ENCODE measurements around the gene SP2.

Gene SP2

DNA sequence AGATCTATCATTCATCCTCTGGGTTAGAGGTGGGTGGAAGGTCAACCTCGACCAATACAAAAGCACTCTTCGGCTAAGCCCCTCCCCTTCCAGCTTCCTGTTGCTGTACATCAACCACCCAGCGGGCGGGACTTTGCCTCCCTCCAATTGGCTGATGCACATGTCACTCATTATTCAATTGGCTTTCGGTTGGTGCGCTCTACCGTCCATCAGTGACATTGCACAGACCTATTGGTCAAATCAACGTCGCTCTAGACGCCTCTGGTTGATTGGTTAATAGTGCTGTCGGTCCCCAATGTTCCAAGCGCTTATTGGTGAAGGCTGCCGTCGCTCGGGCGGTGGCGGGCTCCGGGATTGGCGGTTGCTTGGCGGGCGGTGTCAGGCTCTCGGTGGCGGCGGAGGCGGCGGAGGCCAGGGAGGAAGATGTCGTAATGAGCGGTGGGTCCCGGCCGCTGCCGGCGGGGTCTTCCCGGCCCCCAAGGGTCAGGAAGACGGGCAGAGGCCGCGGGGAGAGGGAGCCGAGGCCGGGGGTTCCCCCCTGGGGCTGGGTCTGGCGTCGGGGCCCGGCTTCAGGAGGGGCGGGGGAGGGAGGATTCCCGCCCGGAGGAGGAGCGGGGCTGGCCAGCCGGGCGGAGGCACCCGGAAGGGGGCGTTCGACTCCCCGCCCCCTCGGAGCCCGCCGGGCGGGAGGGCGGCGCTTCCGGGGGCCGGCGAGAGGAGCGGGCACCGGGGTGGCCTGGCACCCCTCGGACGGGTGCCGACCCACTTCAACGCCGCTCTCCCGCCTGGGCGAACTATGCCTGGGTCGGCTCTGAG lies at the start of gene SP2:
Gene SP2, plus strand, starts transcription at position 381 of the 816 bp plus-strand sequence. Its CDS starts 51 bp downstream, at position 432.
- DNase-seq (ENCODE audit: low spot score) = peak; percentile 100

DNA sequence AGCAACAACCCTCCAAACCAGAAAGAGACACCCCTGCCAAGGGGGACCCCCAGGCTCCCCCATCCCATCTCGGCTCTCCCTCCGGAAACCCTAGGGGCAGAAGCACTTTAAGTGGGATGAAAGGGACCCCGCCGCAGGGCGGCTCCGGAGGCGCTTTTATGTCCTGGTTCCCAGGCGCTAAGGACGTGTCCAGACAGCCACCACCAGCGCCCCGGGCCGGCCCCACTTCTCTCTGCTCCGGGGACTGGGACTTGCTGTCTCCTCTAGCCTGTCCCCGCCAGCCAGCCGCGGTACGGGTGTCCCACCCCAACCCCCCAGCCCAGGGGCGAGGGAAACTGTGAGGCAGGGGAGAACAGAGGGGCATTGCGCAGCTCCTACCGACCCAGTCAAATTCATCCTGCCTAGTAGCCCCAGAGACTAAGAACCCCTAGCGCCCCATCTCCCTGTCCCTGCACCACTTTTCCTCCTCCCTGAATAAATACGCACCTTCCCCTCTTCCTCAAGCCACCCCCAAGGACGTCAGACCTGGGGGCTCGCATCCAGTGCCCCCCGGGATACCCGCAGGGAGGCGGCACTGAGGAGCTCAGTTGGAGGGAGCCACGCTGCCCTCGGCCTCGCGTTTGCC lies 49.2 kb upstream of the SP2 start:
- DNase-seq (ENCODE audit: low spot score) = no peak

GRCh38 chr17:47847341-47848197 lies 48.5 kb upstream of the SP2 start:
- no peak for DNase-seq (ENCODE audit: low spot score)

DNA sequence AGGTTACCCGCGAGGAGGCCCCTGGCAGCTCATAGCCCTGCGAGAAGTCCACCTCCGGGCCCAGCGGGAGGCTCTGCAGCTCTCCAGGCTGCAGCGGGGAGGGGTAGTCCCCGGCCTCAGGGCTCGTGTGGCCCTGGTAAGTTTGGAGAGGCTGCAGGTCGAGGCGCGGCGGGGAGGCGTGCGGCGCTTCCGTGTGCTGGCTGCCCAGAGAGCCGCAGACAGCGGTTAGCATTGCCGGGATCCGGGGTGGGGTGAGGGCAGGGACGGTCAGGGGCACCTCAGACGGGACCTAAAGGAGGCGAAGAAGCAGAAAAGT lies 47.9 kb upstream of the SP2 start:
- DNase-seq (ENCODE audit: low spot score) = no peak

GRCh38 chr17:47850373-47850691 lies 45.7 kb upstream of the SP2 start:
- DNase-seq (ENCODE audit: low spot score) = no peak

GRCh38 chr17:47850692-47851573 lies 45.1 kb upstream of the SP2 start, which contains the start of gene SP6:
SP6 (minus strand) TSS chr17:47851163; CDS start chr17:47848429, 2,734 bp downstream.
- no peak for DNase-seq (ENCODE audit: low spot score)

DNA sequence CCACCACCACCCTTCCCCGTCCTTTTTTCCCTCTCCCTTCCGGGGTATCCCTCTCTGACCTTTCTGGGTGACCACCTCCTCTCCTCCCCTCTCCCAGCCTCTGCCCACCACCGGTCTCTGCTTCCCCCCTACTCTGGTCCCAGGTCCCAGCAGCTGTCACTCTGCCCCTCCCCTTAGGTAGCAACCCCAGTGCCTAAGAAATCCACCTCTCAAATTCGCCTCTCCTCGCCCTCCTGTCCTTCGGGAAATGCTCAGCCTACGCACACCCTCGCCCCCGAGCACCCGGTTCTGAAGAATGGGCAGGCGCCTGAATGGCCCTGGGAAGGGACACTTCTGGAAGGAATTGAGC lies 44.3 kb upstream of the SP2 start:
- no peak for DNase-seq (ENCODE audit: low spot score)

- DNase-seq (ENCODE audit: low spot score) = no peak
Measured at GRCh38 chr17:47852113-47852949, 43.7 kb upstream of the SP2 start.

DNA sequence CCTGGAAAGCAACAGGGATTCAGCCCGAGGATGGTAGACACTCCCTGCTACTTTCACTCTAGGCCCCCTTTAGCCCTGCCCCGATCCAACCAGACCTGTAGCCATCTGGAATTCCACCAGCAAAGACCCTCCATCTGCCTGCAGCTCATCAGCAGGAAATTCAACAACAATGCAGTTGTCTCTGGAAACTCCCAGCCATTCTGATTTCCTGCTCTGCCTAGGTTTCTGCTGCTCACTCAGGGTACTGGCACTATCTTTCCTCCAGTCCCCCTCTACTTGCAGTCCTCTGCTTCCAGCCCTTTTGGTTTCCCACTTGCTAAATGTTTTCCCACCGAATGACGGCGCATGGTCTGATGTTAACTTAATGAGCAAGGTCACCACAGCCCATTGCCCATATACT lies 42.4 kb upstream of the SP2 start:
- no peak for DNase-seq (ENCODE audit: low spot score)

GRCh38 chr17:47855737-47856136 lies 40.3 kb upstream of the SP2 start:
- DNase-seq (ENCODE audit: low spot score) = no peak

DNA sequence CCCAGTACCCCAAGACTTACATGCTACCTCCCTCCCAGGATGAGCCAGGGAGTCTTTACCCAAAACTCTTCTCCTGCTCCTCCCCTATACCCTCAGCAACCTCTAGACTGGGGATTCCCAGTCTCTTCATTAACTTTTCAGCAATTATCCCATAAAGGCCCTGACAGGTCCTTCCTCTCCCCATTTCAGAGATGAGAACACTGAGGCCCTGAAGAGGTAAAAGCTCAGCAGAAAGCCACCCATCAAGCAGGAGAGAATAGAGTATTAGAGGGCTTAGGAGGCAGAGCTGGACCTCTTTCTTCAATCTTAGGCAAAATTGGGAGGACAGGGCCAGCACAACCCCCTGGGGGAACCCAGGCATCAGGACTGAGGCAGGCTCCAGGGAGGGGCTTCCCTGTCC lies 39.2 kb upstream of the SP2 start:
- DNase-seq (ENCODE audit: low spot score) = no peak

- no peak for DNase-seq (ENCODE audit: low spot score)
Measured at GRCh38 chr17:47857551-47858455, 38.2 kb upstream of the SP2 start.

DNA sequence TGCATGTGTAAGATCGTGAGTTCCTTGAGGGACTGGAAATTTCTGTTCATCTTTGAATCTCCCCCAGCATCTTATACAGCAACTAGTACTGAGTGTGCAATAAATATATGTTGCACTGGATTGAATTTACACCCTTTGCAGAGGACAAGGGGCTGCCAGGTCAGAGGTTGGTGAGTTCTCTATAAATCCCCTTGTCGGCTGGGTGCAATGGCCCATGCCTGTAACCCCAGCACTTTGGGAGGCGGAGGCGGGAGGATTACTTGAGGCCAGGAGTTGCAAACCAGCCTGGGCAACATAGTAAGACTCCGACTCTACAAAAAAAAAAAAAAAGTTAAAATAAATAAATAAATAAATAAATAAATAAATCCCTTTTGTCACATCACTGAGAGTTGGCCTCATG lies 35.6 kb upstream of the SP2 start:
- no peak for DNase-seq (ENCODE audit: low spot score)

DNA sequence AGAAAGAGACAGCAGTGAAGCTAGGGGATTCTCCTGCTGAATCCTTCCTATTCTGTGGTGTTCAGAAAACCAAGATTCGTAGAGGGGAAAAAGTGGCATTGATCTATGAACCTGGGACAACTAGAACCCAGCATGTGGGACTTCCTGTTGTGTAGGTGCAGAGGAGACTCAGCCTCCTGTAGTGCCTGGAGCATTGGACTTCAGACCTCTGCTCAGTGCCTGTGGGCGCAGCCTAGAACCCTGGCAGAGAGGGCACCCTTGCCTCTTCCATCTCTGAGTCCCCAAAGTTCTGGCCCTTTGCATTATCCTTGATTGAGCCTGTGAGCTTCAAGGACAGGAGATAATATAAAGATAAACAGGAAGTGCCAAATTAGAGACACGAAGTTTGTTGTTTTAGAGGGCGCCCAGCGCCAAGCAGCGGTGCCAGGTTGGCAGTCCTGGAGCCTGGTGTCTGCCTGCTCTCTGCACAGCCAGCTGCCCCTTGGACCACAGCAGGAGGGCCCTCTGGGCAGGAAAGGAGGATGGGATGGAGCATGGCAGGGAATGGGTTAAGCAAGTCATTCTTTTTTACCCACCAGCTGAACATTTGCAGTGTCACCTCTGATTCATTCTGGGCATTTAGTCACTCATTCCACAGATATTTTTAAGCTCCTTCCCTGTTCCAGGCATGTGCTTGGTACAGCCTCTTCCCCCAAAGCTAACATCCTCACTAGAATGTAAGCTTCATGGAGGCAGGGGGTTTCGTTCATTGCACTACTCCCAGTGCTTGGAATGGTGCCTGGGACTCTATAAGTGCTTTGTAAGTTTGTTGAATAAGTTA lies 33.2 kb upstream of the SP2 start:
- no peak for DNase-seq (ENCODE audit: low spot score)

DNA sequence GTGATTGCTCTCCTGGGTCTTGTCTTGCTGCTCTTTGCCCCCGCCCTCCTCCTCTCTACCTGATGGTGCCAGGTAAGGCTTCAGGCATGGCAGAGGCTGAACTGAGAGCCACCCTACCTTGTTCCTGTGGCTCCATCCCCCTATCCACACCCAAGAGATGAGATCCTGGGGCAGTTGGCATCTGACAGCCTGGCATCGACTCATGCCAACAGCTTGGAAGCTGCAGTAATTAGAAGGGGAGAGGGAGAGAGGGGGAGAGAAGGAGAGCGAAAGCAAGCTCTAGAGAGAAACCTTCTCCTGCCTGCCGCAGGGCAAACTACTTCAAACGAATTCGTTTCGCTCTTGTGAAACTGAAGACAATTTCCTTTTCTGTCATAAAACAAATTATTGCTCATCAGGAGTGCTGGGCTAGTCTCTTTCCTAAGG lies 31.2 kb upstream of the SP2 start:
- DNase-seq (ENCODE audit: low spot score) = no peak

GRCh38 chr17:47866941-47867340 lies 29.1 kb upstream of the SP2 start:
- DNase-seq (ENCODE audit: low spot score) = no peak

DNA sequence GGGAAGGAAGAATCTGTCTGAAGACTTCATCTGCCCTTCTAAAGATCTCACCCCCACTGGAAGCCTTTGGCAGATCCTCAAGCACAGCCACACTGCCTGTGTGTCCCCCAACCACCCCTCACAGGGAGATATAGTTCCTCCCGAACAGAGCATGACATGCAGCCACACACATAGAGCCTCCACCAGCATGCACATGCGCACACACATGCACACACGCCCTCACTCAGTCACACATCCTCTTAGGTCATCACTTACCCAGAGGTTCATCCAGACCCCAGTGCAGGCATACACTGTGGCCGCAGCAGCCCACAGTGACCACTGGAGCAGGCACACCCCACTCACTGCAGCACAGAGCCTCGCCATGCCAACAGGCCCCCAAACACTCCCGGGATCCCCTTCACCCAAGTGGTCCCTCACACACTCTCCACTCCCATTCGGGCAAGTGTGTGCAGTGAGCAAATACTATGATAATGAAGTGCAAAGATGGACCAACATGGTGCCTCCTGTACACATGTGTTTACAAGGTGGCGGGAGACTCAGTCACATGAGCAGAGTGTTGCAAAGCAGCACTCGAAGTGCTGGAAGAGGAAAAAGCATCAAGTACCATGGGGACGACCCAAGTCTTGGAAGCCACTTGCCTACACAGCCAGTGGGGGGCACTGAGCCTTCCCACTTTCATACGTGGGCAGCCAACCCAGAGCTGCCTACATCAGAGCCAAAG lies 28.1 kb upstream of the SP2 start:
- DNase-seq (ENCODE audit: low spot score) = no peak

- no peak for DNase-seq (ENCODE audit: low spot score)
Measured at GRCh38 chr17:47869114-47869513, 26.9 kb upstream of the SP2 start.
